ENCODE results near the gene BNIP5. TPM values are rescaled to one million over a fixed set of nuclear protein-coding genes. Genes with fewer than 3 reads are reported as not detected.

The BNIP5 gene
- total and polyA plus RNA-seq, 2 of the 13 experiments (the other 11 are each of a cell fraction or from before 2014, with no cell fraction given): not detected

DNA sequence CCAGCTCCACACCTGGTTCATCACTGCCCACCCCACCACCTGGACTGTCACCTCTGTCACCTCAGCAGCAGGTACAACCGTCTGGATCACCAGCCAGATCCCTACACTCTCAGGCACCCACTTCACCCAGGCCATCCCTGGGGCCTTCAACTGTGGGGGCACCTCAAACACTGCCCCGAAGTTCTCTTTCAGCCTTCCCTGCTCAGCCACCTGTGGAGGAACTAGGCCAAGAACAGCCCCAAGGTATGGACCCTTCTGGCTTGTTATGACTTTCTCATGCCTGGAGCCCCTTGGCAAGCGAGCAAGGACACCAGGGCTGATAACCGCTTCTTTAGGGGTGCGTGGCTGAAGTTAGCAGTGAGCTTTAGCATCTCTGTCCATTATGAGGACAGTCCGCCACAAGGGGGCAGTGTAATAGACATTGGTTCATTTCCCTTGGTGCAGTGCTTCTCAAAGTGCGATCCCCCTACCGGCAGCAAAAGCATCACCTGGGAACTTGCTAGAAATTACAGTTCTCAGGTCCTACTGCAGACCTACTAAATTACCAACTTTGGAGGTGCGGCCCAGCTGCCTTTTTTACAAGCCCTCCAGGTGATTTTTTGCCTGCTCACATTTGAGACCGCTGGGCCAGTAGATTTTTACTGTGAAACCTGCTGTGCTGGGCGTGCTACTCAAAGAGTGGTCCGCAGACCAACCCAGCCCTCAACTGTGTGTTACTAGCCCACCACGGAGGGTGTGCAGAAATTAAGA lies 34.3 kb downstream of the BNIP5 start (continued):
- TF ChIP-seq, protein P1, sequence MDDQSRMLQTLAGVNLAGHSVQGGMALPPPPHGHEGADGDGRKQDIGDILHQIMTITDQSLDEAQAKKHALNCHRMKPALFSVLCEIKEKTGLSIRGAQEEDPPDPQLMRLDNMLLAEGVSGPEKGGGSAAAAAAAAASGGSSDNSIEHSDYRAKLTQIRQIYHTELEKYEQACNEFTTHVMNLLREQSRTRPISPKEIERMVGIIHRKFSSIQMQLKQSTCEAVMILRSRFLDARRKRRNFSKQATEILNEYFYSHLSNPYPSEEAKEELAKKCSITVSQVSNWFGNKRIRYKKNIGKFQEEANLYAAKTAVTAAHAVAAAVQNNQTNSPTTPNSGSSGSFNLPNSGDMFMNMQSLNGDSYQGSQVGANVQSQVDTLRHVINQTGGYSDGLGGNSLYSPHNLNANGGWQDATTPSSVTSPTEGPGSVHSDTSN (CRISPR knock-in tag; IDR thresholded peaks at IDR 0.05; ENCODE audit: borderline replicate concordance): no peak
- 0 out of 2 replicates have a peak, but pooled peaks have one; percentile 24 for TF ChIP-seq ZBTB21 (CRISPR knock-in tag; IDR thresholded peaks at IDR 0.05)
- TF ChIP-seq KDM4B (CRISPR knock-in tag; IDR thresholded peaks at IDR 0.05): 0 out of 2 replicates have a peak, but pooled peaks have one; percentile 32
- peak; percentile 98 for TF ChIP-seq SMC3 (IDR thresholded peaks at IDR 0.05; ENCODE audit: low read length)
- TF ChIP-seq THAP11 (CRISPR knock-in tag; IDR thresholded peaks at IDR 0.05): peak; percentile 52
- TF ChIP-seq ZBTB14 (CRISPR knock-in tag; IDR thresholded peaks at IDR 0.05): no peak
- TF ChIP-seq SP140L (CRISPR knock-in tag; IDR thresholded peaks at IDR 0.05; ENCODE audit: borderline replicate concordance): no peak
- peak; percentile 75 for TF ChIP-seq TEAD3 (CRISPR knock-in tag; optimal IDR thresholded peaks at IDR 0.05; ENCODE audit: borderline replicate concordance)
- peak; percentile 55; the same call in 1 of the 2 replicates for TF ChIP-seq HOXA3 (CRISPR knock-in tag; IDR thresholded peaks at IDR 0.05)
- peak; percentile 61 for TF ChIP-seq ZNF574 (CRISPR knock-in tag; IDR thresholded peaks at IDR 0.05)
- TF ChIP-seq CREM (IDR thresholded peaks at IDR 0.05): no peak
- TF ChIP-seq CREM (CRISPR knock-in tag; IDR thresholded peaks at IDR 0.05): no peak
- TF ChIP-seq, protein P2, sequence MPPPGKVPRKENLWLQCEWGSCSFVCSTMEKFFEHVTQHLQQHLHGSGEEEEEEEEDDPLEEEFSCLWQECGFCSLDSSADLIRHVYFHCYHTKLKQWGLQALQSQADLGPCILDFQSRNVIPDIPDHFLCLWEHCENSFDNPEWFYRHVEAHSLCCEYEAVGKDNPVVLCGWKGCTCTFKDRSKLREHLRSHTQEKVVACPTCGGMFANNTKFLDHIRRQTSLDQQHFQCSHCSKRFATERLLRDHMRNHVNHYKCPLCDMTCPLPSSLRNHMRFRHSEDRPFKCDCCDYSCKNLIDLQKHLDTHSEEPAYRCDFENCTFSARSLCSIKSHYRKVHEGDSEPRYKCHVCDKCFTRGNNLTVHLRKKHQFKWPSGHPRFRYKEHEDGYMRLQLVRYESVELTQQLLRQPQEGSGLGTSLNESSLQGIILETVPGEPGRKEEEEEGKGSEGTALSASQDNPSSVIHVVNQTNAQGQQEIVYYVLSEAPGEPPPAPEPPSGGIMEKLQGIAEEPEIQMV (CRISPR knock-in tag; IDR thresholded peaks at IDR 0.05; ENCODE audit: low read depth): no peak
- no peak for TF ChIP-seq NFIB (CRISPR knock-in tag; IDR thresholded peaks at IDR 0.05; ENCODE audit: borderline replicate concordance)
- TF ChIP-seq YEATS2 (CRISPR knock-in tag; IDR thresholded peaks at IDR 0.05; ENCODE audit: borderline replicate concordance): peak; percentile 50; the same call in 1 of the 2 replicates
- TF ChIP-seq SAP130 (CRISPR knock-in tag; IDR thresholded peaks at IDR 0.05; ENCODE audit: low read depth): peak; percentile 53; the same call in 1 of the 2 replicates
- TF ChIP-seq NFKB2 (CRISPR knock-in tag; IDR thresholded peaks at IDR 0.05; ENCODE audit: borderline replicate concordance): 0 out of 2 replicates have a peak, but pooled peaks have one; percentile 22
- 0 out of 2 replicates have a peak, but pooled peaks have one; percentile 27 for TF ChIP-seq HNF1B (CRISPR knock-in tag; IDR thresholded peaks at IDR 0.05)

All from HepG2 (cell line).